Keratinocyte (primary cell): ENCODE results near the gene FOXS1. TPM values are rescaled to one million over a fixed set of nuclear protein-coding genes. Genes with fewer than 3 reads are reported as not detected.

Source experiments
- DNase-seq: peaks from one replicate; pipeline ENCODE4 v3.0.0-alpha.2; 2011; ENCODE audit warnings: low read depth, missing footprints, low spot score
- FAIRE-seq: peaks from 2 replicates; lab custom pipeline; 2011; peaks lifted over from hg19 to GRCh38; lab: Jason Lieb, UNC
- H2AFZ ChIP-seq: 2 replicates; pipeline ENCODE4 v1.6.0; 2012; ENCODE audit warnings: low read length, control low read depth, inconsistent platforms; ENCODE audit not compliant: control insufficient read depth
- H3K27ac ChIP-seq: 2 replicates; pipeline ENCODE4 v1.5.1; 2011; ENCODE audit warnings: low read length; ENCODE audit not compliant: control insufficient read depth, insufficient read depth
- H3K27me3 ChIP-seq: 3 replicates; pipeline ENCODE4 v1.6.0; 2011; ENCODE audit warnings: low read length; ENCODE audit not compliant: control insufficient read depth, insufficient read depth; ENCODE audit errors: extremely low read depth
- H3K36me3 ChIP-seq, 2 experiments: 2 replicates in 1 of 2; 3 replicates in 1 of 2; pipeline ENCODE4 v1.5.1; 2011; ENCODE audit warnings: low read length in 2 of 2, mild to moderate bottlenecking in 1 of 2; ENCODE audit not compliant: control insufficient read depth in 2 of 2, insufficient read depth in 2 of 2; ENCODE audit errors: extremely low read depth in 1 of 2
- H3K4me1 ChIP-seq: 3 replicates; pipeline ENCODE4 v1.5.1; 2011; ENCODE audit warnings: low read length; ENCODE audit not compliant: control insufficient read depth, insufficient read depth; ENCODE audit errors: extremely low read depth
- H3K4me2 ChIP-seq: 3 replicates; pipeline ENCODE4 v1.6.0; 2011; ENCODE audit warnings: low read depth, low read length; ENCODE audit not compliant: control insufficient read depth, insufficient read depth; ENCODE audit errors: extremely low read depth
- H3K4me3 ChIP-seq, 3 experiments: fragments of 200-600 bp in 1 of 3; sonication (generic) in 1 of 3; 2 replicates in 2 of 3; 3 replicates in 1 of 3; pipeline ENCODE4 v1.5.1; 2011 to 2016; ENCODE audit warnings: low read length in 3 of 3, mild to moderate bottlenecking in 3 of 3, control low read depth in 2 of 3, inconsistent platforms in 1 of 3, low read depth in 1 of 3, mixed read lengths in 1 of 3, mixed run types in 1 of 3, moderate library complexity in 1 of 3; ENCODE audit not compliant: control insufficient read depth in 2 of 3, insufficient read depth in 2 of 3; ENCODE audit errors: extremely low read depth in 1 of 3
- H3K79me2 ChIP-seq: 2 replicates; pipeline ENCODE4 v1.6.0; 2012; ENCODE audit warnings: low read length; ENCODE audit not compliant: control insufficient read depth, insufficient read depth
- H3K9ac ChIP-seq: 3 replicates; pipeline ENCODE4 v1.6.0; 2011; ENCODE audit warnings: low read length; ENCODE audit not compliant: control insufficient read depth, insufficient read depth; ENCODE audit errors: extremely low read depth
- H3K9me1 ChIP-seq: 3 replicates; pipeline ENCODE4 v1.6.0; 2011; ENCODE audit warnings: low read length; ENCODE audit not compliant: control insufficient read depth, insufficient read depth; ENCODE audit errors: extremely low read depth
- H3K9me3 ChIP-seq: 2 replicates; pipeline ENCODE4 v1.5.1; 2012; ENCODE audit warnings: low read depth, low read length; ENCODE audit not compliant: control insufficient read depth
- H4K20me1 ChIP-seq: 3 replicates; pipeline ENCODE4 v1.6.0; 2011; ENCODE audit warnings: low read length; ENCODE audit not compliant: control insufficient read depth, insufficient read depth; ENCODE audit errors: extremely low read depth
- EZH2 ChIP-seq: IDR thresholded peaks from one replicate; pipeline ENCODE4 v1.6.1; 2012; ENCODE audit warnings: inconsistent platforms, mild to moderate bottlenecking, low read length, moderate library complexity
- dilution Hi-C: fragments of 300-500 bp; cut with MboI; formaldehyde crosslinking; loops from one replicate; pipeline ENCODE4 v1.7.0; 2020; ENCODE audit warnings: low sequenced_read_pairs; ENCODE audit not compliant: extremely low pct_ligation_motif_present
- polyA plus RNA-seq, 5 experiments: library from polyadenylated mRNA; depleted of rRNA in 3 of 5; stranded (reverse) in 3 of 5; stranded (forward) in 1 of 5; unstranded in 1 of 5; fragments of >200 nt; gene quantifications; 1 replicate in 1 of 5; 2 replicates in 3 of 5; 3 replicates in 1 of 5; pipeline versions ENCODE4 v1.2.1 to v1.2.3, GENCODE V29; 2011 to 2012; ENCODE audit warnings: missing spikeins in 2 of 5, low read depth in 1 of 5, low replicate concordance in 1 of 5
- TF ChIP-seq, protein P1 (sequence below), 3 experiments: IDR thresholded peaks in 1 of 3; conservative IDR thresholded peaks in 1 of 3; optimal IDR thresholded peaks in 1 of 3; 2 replicates in 2 of 3; 3 replicates in 1 of 3; pipeline versions ENCODE3 to v1.5.1; 2011; ENCODE audit warnings: low read length in 3 of 3, mild to moderate bottlenecking in 3 of 3, moderate library complexity in 2 of 3, control low read depth in 1 of 3, inconsistent platforms in 1 of 3; ENCODE audit not compliant: insufficient read depth in 2 of 3; ENCODE audit errors: extremely low read depth in 1 of 3

The FOXS1 gene
- polyA plus RNA-seq, 1 donor (not counting 4 experiments of a cell fraction or from before 2014, with no cell fraction given) = not detected

GRCh38 chr20:31824125-31824485 is 21.3 kb downstream of the FOXS1 start:
- Histone ChIP-seq H3K9me1 (no peaks in the 10 kb centered on the region), H3K4me3 (no peak overlapping the region), H3K9me3 (no peaks in the 10 kb centered on the region), H3K27me3 (peaks cover 4% of the 10 kb centered on the region), H3K36me3 (no peaks in the 10 kb centered on the region), H3K4me1 (no peaks in the 10 kb centered on the region), H3K4me2 (no peak overlapping the region), H3K9ac (no peak overlapping the region), H4K20me1 (no peaks in the 10 kb centered on the region), H2AFZ (no peak overlapping the region), H3K79me2 (no peaks in the 10 kb centered on the region), H3K27ac (no peak overlapping the region)
- TF ChIP-seq EZH2 = no peak
- TF ChIP-seq, protein P1, sequence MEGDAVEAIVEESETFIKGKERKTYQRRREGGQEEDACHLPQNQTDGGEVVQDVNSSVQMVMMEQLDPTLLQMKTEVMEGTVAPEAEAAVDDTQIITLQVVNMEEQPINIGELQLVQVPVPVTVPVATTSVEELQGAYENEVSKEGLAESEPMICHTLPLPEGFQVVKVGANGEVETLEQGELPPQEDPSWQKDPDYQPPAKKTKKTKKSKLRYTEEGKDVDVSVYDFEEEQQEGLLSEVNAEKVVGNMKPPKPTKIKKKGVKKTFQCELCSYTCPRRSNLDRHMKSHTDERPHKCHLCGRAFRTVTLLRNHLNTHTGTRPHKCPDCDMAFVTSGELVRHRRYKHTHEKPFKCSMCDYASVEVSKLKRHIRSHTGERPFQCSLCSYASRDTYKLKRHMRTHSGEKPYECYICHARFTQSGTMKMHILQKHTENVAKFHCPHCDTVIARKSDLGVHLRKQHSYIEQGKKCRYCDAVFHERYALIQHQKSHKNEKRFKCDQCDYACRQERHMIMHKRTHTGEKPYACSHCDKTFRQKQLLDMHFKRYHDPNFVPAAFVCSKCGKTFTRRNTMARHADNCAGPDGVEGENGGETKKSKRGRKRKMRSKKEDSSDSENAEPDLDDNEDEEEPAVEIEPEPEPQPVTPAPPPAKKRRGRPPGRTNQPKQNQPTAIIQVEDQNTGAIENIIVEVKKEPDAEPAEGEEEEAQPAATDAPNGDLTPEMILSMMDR (optimal IDR thresholded peaks at IDR 0.05 in 1 of 3, IDR thresholded peaks at IDR 0.05 in 1 of 3, conservative IDR thresholded peaks at IDR 0.05 in 1 of 3; ENCODE audit: extremely low read depth in 1 of 3, insufficient read depth in 2 of 3, low read length in 3 of 3) = no peak
- dilution Hi-C loops = no loop called here
- FAIRE-seq = no peak
- DNase-seq = no peak

DNA sequence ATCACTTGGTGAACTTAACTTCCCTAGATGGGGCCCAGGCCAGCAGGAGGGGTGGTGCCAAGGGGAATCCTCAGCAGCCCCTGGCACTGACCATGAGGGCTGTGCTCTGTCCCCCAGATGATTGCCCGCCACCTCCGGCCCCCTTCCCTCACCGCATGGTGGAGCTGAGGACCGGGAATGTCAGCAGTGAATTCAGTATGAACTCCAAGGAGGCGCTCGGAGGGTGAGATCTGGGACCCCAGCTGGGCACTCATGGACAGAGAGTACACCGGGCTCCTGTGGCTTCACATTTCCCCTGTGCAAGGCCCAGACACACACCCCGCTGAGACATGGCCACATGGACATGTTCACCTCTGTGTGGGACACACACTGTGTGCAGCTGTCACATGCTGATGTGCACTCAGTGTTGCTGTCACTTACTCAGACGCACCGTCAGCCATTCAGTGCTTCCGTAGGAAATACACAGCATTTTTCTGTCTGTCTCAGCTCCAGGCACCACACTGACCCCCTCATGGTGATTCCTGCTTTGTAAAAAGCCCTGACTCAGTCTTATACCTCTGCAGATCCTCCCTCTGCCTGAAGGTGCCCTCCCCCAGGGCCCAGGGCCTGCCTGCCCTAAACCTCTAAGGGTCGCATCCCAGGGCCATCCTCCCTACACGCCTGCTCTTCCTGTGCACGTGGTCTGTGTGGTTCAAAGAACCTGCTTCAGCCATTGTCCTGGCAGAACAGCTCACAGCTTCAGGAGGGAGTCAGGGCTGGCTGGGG is 21.9 kb downstream of the FOXS1 start:
- no peak for FAIRE-seq
- no peaks in the 10 kb centered on the region for H3K9me1 ChIP-seq

More for the DNA sequence above, 21.9 kb downstream of the FOXS1 start:
- DNase-seq = no peak
- H3K4me1 ChIP-seq = no peaks in the 10 kb centered on the region
- H2AFZ ChIP-seq = no peak overlapping the region
- H3K27ac ChIP-seq = no peak overlapping the region
- no peak overlapping the region for H3K4me2 ChIP-seq
- H3K4me3 ChIP-seq = no peak overlapping the region
- no peaks in the 10 kb centered on the region for H3K79me2 ChIP-seq
- peaks cover 4% of the 10 kb centered on the region for H3K27me3 ChIP-seq
- H3K36me3 ChIP-seq = no peaks in the 10 kb centered on the region
- dilution Hi-C loops = no loop called here
- H3K9me3 ChIP-seq = no peaks in the 10 kb centered on the region
- no peak overlapping the region for H3K9ac ChIP-seq
- TF ChIP-seq EZH2 = no peak
- TF ChIP-seq, protein P1 (optimal IDR thresholded peaks at IDR 0.05 in 1 of 3, IDR thresholded peaks at IDR 0.05 in 1 of 3, conservative IDR thresholded peaks at IDR 0.05 in 1 of 3; ENCODE audit: extremely low read depth in 1 of 3, insufficient read depth in 2 of 3, low read length in 3 of 3) = no peak
- H4K20me1 ChIP-seq = no peaks in the 10 kb centered on the region
